ENCODE data around the gene IQCK. TPM values are rescaled to one million over a fixed set of nuclear protein-coding genes. Genes with fewer than 3 reads are reported as not detected.

Gene IQCK
- total and polyA plus RNA-seq, 5 donors = 5.1 to 8.3 (median 6.2) TPM

DNA sequence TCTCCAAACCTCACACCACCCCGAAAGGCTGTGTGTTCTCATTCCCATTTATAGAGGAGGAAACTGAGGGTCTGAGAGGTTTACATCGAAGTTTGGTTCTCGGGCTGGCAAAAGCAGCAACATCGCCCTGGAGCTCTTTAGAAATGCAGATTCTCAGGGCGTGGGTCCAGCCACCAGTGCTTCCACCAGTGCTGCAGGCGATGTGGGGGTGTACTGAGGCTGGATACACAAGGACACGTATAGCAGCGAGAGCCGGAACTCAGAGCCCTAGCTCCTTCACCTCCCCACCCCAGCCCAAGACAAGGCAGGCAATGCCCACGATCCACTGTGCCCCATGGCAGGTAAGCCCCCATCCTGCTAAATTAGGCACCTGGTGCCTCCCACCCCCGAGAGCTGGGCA lies 160.7 kb downstream of the IQCK start:
- no peak overlapping the region for H3K4me3 ChIP-seq (ENCODE audit: low read length)
- no peaks in the 10 kb centered on the region for H3K9me3 ChIP-seq (ENCODE audit: control insufficient read depth, low read length)
- no peaks in the 10 kb centered on the region for H3K27me3 ChIP-seq (ENCODE audit: control insufficient read depth, insufficient read depth)
- 80% methylated on average over 11 of the region's 11 CpGs for WGBS
- peaks cover 28% of the 10 kb centered on the region for H3K4me1 ChIP-seq (ENCODE audit: control insufficient read depth, insufficient read depth, low read length)
- ATAC-seq (no peak), DNase-seq (peak in 1 of 3 donors; percentile 40)
- intact Hi-C loops (cut with DNase I) = loop anchor here in 1 of 4 donors (5.0 to 10.0 kb wide), 2 partner anchors 164 to 216 kb away; partner anchors contain the start of genes IQCK and KNOP1
- no peak overlapping the region for H3K27ac ChIP-seq (ENCODE audit: low read length)

DNA sequence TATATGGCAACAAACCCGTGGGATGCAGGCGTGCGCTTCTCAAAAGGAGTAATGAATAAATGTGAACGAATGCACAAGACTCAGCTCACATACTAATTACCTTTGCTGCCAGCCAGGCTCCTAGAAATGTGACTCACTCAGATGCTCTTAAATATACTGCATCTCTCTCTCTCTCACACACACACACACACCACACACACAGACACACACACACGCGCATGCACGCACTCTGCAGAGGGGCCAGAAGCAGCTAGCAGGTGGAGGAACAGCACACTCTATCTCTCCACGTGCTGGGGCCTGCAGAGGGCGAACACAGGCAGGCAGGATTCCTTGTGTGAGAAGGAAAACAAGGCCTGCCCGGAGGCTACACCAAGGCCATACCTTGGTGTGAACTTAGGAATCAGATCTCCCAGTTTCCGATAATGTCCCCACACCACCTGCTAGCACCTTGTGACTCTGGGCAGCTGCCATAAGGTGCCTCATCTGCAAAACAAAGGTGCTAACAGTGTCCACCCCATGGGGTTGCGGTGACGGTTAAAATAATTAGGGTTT lies 161.2 kb downstream of the IQCK start:
- Histone ChIP-seq H3K27ac (ENCODE audit: low read length) (no peak overlapping the region), H3K4me3 (ENCODE audit: low read length) (no peak overlapping the region), H3K9me3 (ENCODE audit: control insufficient read depth, low read length) (no peaks in the 10 kb centered on the region), H3K27me3 (ENCODE audit: control insufficient read depth, insufficient read depth) (no peaks in the 10 kb centered on the region), H3K4me1 (ENCODE audit: control insufficient read depth, insufficient read depth, low read length) (peaks cover 24% of the 10 kb centered on the region)
- intact Hi-C loops (cut with DNase I) = loop anchor here in 1 of 4 donors (5.0 to 10.0 kb wide), 2 partner anchors 165 to 217 kb away; partner anchors contain the start of genes IQCK and KNOP1
- 62% methylated on average over 13 of the region's 13 CpGs for WGBS
- ATAC-seq (no peak), DNase-seq (peak in 2 of 3 donors; percentile 63 to 78)

DNA sequence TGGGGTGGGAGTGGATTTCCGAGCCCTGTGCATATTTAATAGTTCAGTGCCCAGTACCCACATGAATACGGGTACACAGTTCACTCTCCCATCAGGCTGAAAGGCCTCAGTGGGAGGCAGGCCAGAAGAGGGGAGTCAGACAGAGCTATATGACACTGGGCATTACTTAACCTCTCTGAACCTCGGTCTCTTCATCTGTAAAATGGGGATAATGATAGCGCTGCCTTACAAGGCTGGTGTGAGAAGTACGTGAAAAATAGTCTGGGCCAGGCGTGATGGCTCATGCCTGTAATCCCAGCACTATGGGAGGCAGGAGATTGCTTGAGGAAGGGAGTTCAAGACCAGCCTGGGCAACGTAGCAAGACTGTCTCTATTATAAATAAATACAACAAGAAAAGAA lies 163.0 kb downstream of the IQCK start:
- DNase-seq = peak in 1 of 3 donors; percentile 3
- ATAC-seq = no peak
- Histone ChIP-seq H3K4me3 (ENCODE audit: low read length) (no peak overlapping the region), H3K4me1 (ENCODE audit: control insufficient read depth, insufficient read depth, low read length) (peaks cover 18% of the 10 kb centered on the region), H3K9me3 (ENCODE audit: control insufficient read depth, low read length) (no peaks in the 10 kb centered on the region), H3K27me3 (ENCODE audit: control insufficient read depth, insufficient read depth) (no peaks in the 10 kb centered on the region), H3K27ac (ENCODE audit: low read length) (no peak overlapping the region)
- intact Hi-C loops (cut with DNase I) = loop anchor here in 1 of 4 donors (5.0 kb wide), 2 partner anchors 39 to 164 kb away; partner anchors contain the start of genes IQCK and KNOP1
- 92% methylated on average over 7 of the region's 7 CpGs for WGBS

- no peak overlapping the region for H3K4me3 ChIP-seq (ENCODE audit: low read length)
- DNase-seq (no peak), ATAC-seq (no peak)
- peaks cover 15% of the 10 kb centered on the region for H3K4me1 ChIP-seq (ENCODE audit: control insufficient read depth, insufficient read depth, low read length)
- H3K27ac ChIP-seq (ENCODE audit: low read length) = peak overlapping the region; percentile 19
- intact Hi-C loops (cut with DNase I) = loop anchor here in 1 of 4 donors (5.0 kb wide), 2 partner anchors 39 to 164 kb away; partner anchors contain the start of genes IQCK and KNOP1
- 49% methylated on average over 6 of the region's 6 CpGs for WGBS
- H3K9me3 ChIP-seq (ENCODE audit: control insufficient read depth, low read length) = no peaks in the 10 kb centered on the region
- no peaks in the 10 kb centered on the region for H3K27me3 ChIP-seq (ENCODE audit: control insufficient read depth, insufficient read depth)
Observed at GRCh38 chr16:19881783-19882182, 163.7 kb downstream of the IQCK start.

GRCh38 chr16:19882186-19882585 lies 164.1 kb downstream of the IQCK start:
- 46% methylated on average over 9 of the region's 9 CpGs for whole genome bisulfite sequencing
- intact Hi-C loops (cut with DNase I) = loop anchor here in 1 of 4 donors (5.0 kb wide), 2 partner anchors 40 to 165 kb away; partner anchors contain the start of genes IQCK and KNOP1
- no peaks in the 10 kb centered on the region for H3K27me3 ChIP-seq (ENCODE audit: control insufficient read depth, insufficient read depth)
- ATAC-seq = no peak
- peaks cover 11% of the 10 kb centered on the region for H3K4me1 ChIP-seq (ENCODE audit: control insufficient read depth, insufficient read depth, low read length)
- peak overlapping the region; percentile 71 for H3K4me3 ChIP-seq (ENCODE audit: low read length)
- peak overlapping the region; percentile 13 for H3K27ac ChIP-seq (ENCODE audit: low read length)
- DNase-seq = peak in 1 of 3 donors; percentile 19
- H3K9me3 ChIP-seq (ENCODE audit: control insufficient read depth, low read length) = no peaks in the 10 kb centered on the region

DNA sequence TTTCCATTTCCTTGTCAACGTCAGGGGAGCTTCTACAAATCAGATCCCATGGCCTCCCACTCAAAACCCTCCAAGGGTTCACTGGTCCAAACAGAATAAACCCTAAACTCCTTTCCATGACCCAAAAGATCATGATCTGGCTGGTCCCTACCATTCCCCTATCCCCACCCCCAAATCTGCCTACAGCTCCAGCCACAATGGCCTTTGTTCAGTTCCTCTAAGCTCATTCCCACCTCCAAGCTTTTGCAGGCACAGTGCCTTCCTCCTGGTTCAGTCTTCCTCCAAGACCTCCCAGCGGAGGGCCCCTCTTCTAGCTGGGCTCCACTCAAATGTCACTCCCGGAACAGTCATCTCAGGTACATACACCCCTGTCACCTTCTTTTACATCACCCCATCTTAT lies 164.6 kb downstream of the IQCK start:
- ATAC-seq = no peak
- intact Hi-C loops (cut with DNase I) = loop anchor here in 1 of 4 donors (5.0 kb wide), 2 partner anchors 40 to 165 kb away; partner anchors contain the start of genes IQCK and KNOP1
- peak overlapping the region; percentile 71 for H3K4me3 ChIP-seq (ENCODE audit: low read length)
- H3K9me3 ChIP-seq (ENCODE audit: control insufficient read depth, low read length) = no peaks in the 10 kb centered on the region
- peak in 1 of 3 donors; percentile 25 for DNase-seq
- WGBS = 40% methylated on average over 3 of the region's 3 CpGs
- H3K27ac ChIP-seq (ENCODE audit: low read length) = peak overlapping the region; percentile 13
- peaks cover 6% of the 10 kb centered on the region for H3K4me1 ChIP-seq (ENCODE audit: control insufficient read depth, insufficient read depth, low read length)
- H3K27me3 ChIP-seq (ENCODE audit: control insufficient read depth, insufficient read depth) = no peaks in the 10 kb centered on the region

- peaks cover 6% of the 10 kb centered on the region for H3K4me1 ChIP-seq (ENCODE audit: control insufficient read depth, insufficient read depth, low read length)
- intact Hi-C loops (cut with DNase I) = loop anchor here in 1 of 4 donors (5.0 kb wide), 2 partner anchors 41 to 166 kb away; partner anchors contain the start of genes IQCK and KNOP1
- peak overlapping the region; percentile 71 for H3K4me3 ChIP-seq (ENCODE audit: low read length)
- WGBS = under 1% methylated on average over 35 of the region's 35 CpGs
- H3K9me3 ChIP-seq (ENCODE audit: control insufficient read depth, low read length) = no peaks in the 10 kb centered on the region
- DNase-seq (peak; percentile 58 to 86 (median 85)), ATAC-seq (peak; percentile 78)
- H3K27me3 ChIP-seq (ENCODE audit: control insufficient read depth, insufficient read depth) = no peaks in the 10 kb centered on the region
- peak overlapping the region; percentile 13 for H3K27ac ChIP-seq (ENCODE audit: low read length)
Observed at GRCh38 chr16:19883296-19883965, 165.4 kb downstream of the IQCK start.

DNA sequence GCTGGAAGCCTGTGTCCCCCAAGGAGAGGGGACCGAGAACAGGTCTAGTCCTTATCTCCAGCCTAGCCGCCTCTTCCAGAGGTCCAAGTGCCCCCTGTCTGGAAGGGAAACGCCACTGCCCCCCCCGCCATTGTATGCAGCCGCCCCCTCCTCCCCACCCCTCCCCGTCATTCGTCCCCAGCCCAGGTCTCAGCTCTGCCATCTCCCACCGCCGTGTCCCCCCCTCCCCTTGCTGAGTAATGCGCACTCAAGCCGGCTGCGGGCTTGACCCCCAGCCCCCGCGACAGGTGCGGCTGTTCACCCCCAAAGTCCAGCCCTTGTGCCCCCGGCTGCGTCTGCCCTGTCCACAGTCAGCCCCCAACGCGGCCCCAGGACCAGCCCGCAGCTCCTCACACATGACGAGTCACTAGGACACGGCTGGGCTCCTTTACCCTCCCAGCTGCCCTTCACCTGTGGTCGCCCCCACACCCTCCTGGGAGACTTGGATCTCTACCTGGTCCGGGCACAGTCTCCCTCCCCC lies 166.0 kb downstream of the IQCK start:
- intact Hi-C loops (cut with DNase I) = loop anchor here in 1 of 4 donors (5.0 kb wide), 2 partner anchors 42 to 167 kb away; partner anchors contain the start of genes IQCK and KNOP1
- Histone ChIP-seq H3K27ac (ENCODE audit: low read length) (peak overlapping the region; percentile 50), H3K9me3 (ENCODE audit: control insufficient read depth, low read length) (no peaks in the 10 kb centered on the region), H3K27me3 (ENCODE audit: control insufficient read depth, insufficient read depth) (no peaks in the 10 kb centered on the region), H3K4me1 (ENCODE audit: control insufficient read depth, insufficient read depth, low read length) (peaks cover 6% of the 10 kb centered on the region), H3K4me3 (ENCODE audit: low read length) (peak overlapping the region; percentile 71)
- DNase-seq (peak; percentile 42 to 79 (median 76)), ATAC-seq (peak; percentile 27 to 34)
- WGBS = under 1% methylated on average over 24 of the region's 24 CpGs

- peak within 1 kb of the TSS; percentile 50 for H3K27ac ChIP-seq (ENCODE audit: low read length)
- intact Hi-C loops (cut with DNase I) = loop anchor here in 2 of 4 donors (5.0 kb wide), 4 partner anchors 43 to 328 kb away; partner anchors contain the start of genes IQCK (in 2 of the 2), KNOP1 (in 2 of the 2) and VPS35L (in 2 of the 2)
- no peaks in the 10 kb centered on the region for H3K9me3 ChIP-seq (ENCODE audit: control insufficient read depth, low read length)
- WGBS = 2% methylated on average over 85 of the region's 85 CpGs
- H3K27me3 ChIP-seq (ENCODE audit: control insufficient read depth, insufficient read depth) = no peaks in the 10 kb centered on the region
- H3K4me1 ChIP-seq (ENCODE audit: control insufficient read depth, insufficient read depth, low read length) = peaks cover 2% of the 10 kb centered on the region
- H3K4me3 ChIP-seq (ENCODE audit: low read length) = peak within 1 kb of the TSS; percentile 71
- DNase-seq (peak; percentile 60 to 86 (median 86)), ATAC-seq (peak; percentile 58 to 67)
Observed at GRCh38 chr16:19884611-19885450, 166.8 kb downstream of the IQCK start, which contains the start of gene GPRC5B. GPRC5B (minus strand) TSS chr16:19884848; CDS start chr16:19872845, 12,003 bp downstream.

Data from right cardiac atrium (tissue), 5 donors.